BJ (cell line): ENCODE measurements around the gene COASY. TPM values are rescaled to one million over a fixed set of nuclear protein-coding genes. Genes with fewer than 3 reads are reported as not detected.

ENCODE experiments used
- CTCF ChIA-PET: fragments of 350-600 bp; formaldehyde crosslinking; extraction: SDS; loops from one replicate; lab custom pipeline; 2021; ENCODE audit warnings: antibody characterized with exemption, inconsistent platforms; lab: Yijun Ruan, JAX
- POLR2A ChIA-PET: fragments of 300-600 bp; sonication (Branson Sonifier 250); formaldehyde crosslinking; extraction: SDS; loops from one replicate; lab custom pipeline; 2021; ENCODE audit warnings: antibody characterized with exemption; lab: Charles Lee
- DNase-seq: peaks from one replicate; pipeline ENCODE4 v3.0.0-alpha.2; 2011; ENCODE audit warnings: low read depth
- H3K27me3 ChIP-seq: 2 replicates; pipeline ENCODE4 v1.6.0; 2011; ENCODE audit warnings: low read length; ENCODE audit not compliant: control insufficient read depth, insufficient read depth
- H3K36me3 ChIP-seq: 2 replicates; pipeline ENCODE4 v1.5.1; 2011; ENCODE audit warnings: low read length; ENCODE audit not compliant: control insufficient read depth, insufficient read depth
- H3K4me3 ChIP-seq: 2 replicates; pipeline ENCODE4 v1.5.1; 2011; ENCODE audit warnings: low read depth, mild to moderate bottlenecking, control low read depth, low read length
- CTCF ChIP-seq: IDR thresholded peaks from 2 replicates; pipeline ENCODE4 v1.5.1; 2011; ENCODE audit warnings: low read depth, mild to moderate bottlenecking, control low read depth, inconsistent platforms, low read length, moderate library complexity; ENCODE audit not compliant: insufficient read depth
- polyA plus RNA-seq: library from polyadenylated mRNA; depleted of rRNA; stranded (reverse); fragments of >200 nt; gene quantifications from 2 replicates; pipeline ENCODE4 v1.2.3, GENCODE V29; 2011

Gene COASY
- polyA plus RNA-seq, 1 experiment: 41.5 TPM

- POLR2A ChIA-PET: interaction anchor here (0.6 to 3.4 kb wide), 10 partner anchors 47 to 1978 kb away, joined by 3 to 31 read pairs (median 4); partner anchors contain the start of genes CAVIN1 and STAT3
- CTCF ChIA-PET: interaction anchor here (0.8 to 7.9 kb wide), 15 partner anchors 7 to 557 kb away, joined by 3 to 90 read pairs (median 7); partner anchors contain the start of genes CAVIN1 and NAGLU
- no peak overlapping the region for H3K4me3 ChIP-seq
- H3K36me3 ChIP-seq: peaks cover 2% of the 10 kb centered on the region; the same call in 1 of the 2 replicates
- TF ChIP-seq CTCF: no peak
- DNase-seq: peak; percentile 96
- no peaks in the 10 kb centered on the region for H3K27me3 ChIP-seq
These were observed 42.1 kb upstream of the COASY start for GRCh38 chr17:42519546-42520491.

- Histone ChIP-seq H3K27me3 (no peaks in the 10 kb centered on the region), H3K4me3 (no peak overlapping the region), H3K36me3 (peaks cover 2% of the 10 kb centered on the region; the same call in 1 of the 2 replicates)
- peak; percentile 31; the same call in 1 of the 2 replicates for TF ChIP-seq CTCF
- no peak for DNase-seq
- ChIA-PET CTCF (interaction anchor here (0.6 to 7.9 kb wide), 12 partner anchors 10 to 558 kb away, joined by 3 to 90 read pairs (median 4); partner anchors contain the start of genes CAVIN1 and NAGLU), POLR2A (interaction anchor here (0.7 to 3.4 kb wide), 4 partner anchors 98 to 1978 kb away, joined by 3 to 31 read pairs (median 4); partner anchors contain the start of gene CAVIN1)
These were observed 41.4 kb upstream of the COASY start for GRCh38 chr17:42520540-42520951.

GRCh38 chr17:42521036-42521435, 40.9 kb upstream of the COASY start:
- DNase-seq: no peak
- ChIA-PET CTCF (interaction anchor here (0.6 to 7.9 kb wide), 9 partner anchors 10 to 403 kb away, joined by 3 to 90 read pairs (median 7); partner anchors contain the start of genes CAVIN1 and NAGLU), POLR2A (interaction anchor here (0.7 kb wide), 2 partner anchors 245 to 1979 kb away, joined by 3 read pairs; no protein-coding TSS in a partner anchor)
- H3K27me3 ChIP-seq: no peaks in the 10 kb centered on the region
- peaks cover 2% of the 10 kb centered on the region; the same call in 1 of the 2 replicates for H3K36me3 ChIP-seq
- no peak for TF ChIP-seq CTCF
- no peak overlapping the region for H3K4me3 ChIP-seq

- no peak for DNase-seq
- H3K4me3 ChIP-seq: no peak overlapping the region
- CTCF ChIA-PET: interaction anchor here (1.1 kb wide), 1 partner anchor 210 kb away, joined by 4 read pairs; no protein-coding TSS in a partner anchor
- TF ChIP-seq CTCF: no peak
- H3K27me3 ChIP-seq: no peaks in the 10 kb centered on the region
- POLR2A ChIA-PET: no interaction called here
- 0 out of 2 replicates have a peak, but pooled peaks cover 2% of the 10 kb centered on the region for H3K36me3 ChIP-seq
These were observed 40.2 kb upstream of the COASY start for GRCh38 chr17:42521666-42522262.
